GM21717 (cell line): Measurements from ENCODE around the gene FHIT.

Experiments used
- ATAC-seq: cut with Tn5 transposase; IDR thresholded peaks from one replicate; pipeline ENCODE4 v1.9.1; 2021; ENCODE audit warnings: mild to moderate bottlenecking, moderate library complexity; ENCODE audit not compliant: unreplicated experiment

Gene FHIT

DNA sequence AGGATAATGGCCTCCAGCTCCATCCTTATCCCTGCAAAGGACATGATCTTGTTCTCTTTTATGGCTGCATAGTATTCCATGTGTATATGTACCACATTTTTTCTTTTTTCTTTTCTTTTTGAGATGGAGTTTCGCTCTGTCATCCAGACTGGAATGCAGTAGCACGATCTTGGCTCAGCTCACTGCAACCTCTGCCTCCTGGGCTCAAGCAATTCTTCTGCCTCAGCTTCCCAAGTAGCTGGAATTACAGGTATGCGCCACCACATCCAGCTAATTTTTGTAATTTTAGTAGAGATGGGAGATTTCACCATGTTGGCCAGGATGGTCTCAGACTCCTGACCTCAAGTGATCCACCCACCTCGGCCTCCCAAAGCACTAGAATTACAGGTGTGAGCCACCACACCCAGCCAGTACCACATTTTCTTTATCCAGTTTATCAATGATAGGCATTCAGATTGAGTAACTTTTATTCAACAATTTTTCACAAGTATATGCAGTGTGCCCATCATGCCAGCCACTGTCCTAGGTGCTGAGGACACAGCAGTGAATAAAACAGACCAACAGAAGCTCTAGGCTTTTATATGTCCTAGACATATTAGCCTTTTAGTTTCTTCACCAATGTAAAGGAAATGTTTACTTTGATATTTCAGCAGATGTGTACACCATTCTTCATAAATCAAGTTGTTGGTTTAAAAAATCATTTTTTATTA is 815.2 kb downstream of the FHIT start:
- no peak for ATAC-seq

GRCh38 chr3:60434950-60435349 is 816.3 kb downstream of the FHIT start:
- ATAC-seq: no peak

DNA sequence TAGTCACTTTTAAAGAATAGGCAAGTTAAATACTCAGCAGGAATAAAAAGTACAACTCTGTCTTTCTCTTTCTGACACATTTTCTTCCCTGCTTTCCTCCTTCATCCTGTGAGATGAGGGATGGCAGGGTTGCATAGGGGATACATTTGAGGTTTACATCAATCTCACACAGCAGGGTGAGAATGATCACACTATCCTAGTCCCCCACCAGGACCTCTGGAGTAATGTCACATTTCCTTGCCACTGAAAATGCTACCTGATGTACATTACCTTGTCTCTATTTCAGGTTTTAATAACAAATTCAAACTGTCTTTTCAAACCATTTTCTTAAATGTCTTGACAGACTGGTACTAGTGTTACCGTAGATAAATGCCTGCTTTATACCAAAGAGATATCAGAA is 816.9 kb downstream of the FHIT start:
- no peak for ATAC-seq

GRCh38 chr3:60431599-60431958 is 819.7 kb downstream of the FHIT start:
- ATAC-seq: no peak

DNA sequence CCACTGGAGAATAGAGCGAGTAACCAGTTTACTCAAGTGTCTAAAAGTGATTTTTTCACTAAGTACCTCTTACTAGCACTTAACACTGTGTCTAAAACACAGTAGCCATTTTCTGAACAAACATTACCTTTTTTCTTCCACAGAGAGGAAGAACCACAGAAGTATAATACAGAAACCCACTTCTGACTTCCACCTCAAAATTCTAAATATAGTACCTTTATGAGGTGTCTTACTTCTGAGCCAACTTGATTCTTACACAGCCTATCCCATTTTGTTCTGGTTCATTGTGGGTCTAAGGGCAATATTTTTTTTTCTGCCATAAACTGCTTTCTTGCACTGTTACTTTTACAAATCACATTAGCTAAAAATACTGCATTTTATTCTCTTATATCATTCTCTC is 821.0 kb downstream of the FHIT start:
- no peak for ATAC-seq

GRCh38 chr3:60427109-60427508 is 824.1 kb downstream of the FHIT start:
- ATAC-seq: no peak

GRCh38 chr3:60424942-60425341 is 826.3 kb downstream of the FHIT start:
- no peak for ATAC-seq

- ATAC-seq: no peak
Observed at GRCh38 chr3:60424034-60424433, 827.2 kb downstream of the FHIT start.

GRCh38 chr3:60423556-60423955 is 827.7 kb downstream of the FHIT start:
- ATAC-seq: no peak

- ATAC-seq: no peak
Observed at GRCh38 chr3:60421749-60422446, 829.4 kb downstream of the FHIT start.

- ATAC-seq: no peak
Observed at GRCh38 chr3:60417576-60417975, 833.7 kb downstream of the FHIT start.

GRCh38 chr3:60414011-60414410 is 837.2 kb downstream of the FHIT start:
- no peak for ATAC-seq

DNA sequence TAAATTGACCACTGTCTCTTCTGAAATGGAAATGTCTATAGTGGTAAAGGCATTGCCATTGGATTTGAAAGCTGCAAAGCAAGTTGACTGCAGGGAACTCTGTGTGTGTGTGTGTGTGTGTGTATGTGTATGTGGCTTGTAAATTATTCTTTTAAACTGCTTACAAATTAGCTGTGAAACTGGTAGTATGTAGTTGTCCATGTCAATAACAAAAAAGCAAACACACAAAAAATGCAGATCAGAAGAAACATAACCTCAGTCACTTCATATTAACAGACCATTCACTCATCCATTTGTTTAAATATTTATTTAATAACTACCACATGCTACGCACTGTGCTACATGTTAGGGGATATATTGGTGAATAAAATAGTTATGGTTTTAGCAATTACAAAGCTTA is 837.7 kb downstream of the FHIT start:
- ATAC-seq: no peak

GRCh38 chr3:60403866-60404265 is 847.4 kb downstream of the FHIT start:
- no peak for ATAC-seq

DNA sequence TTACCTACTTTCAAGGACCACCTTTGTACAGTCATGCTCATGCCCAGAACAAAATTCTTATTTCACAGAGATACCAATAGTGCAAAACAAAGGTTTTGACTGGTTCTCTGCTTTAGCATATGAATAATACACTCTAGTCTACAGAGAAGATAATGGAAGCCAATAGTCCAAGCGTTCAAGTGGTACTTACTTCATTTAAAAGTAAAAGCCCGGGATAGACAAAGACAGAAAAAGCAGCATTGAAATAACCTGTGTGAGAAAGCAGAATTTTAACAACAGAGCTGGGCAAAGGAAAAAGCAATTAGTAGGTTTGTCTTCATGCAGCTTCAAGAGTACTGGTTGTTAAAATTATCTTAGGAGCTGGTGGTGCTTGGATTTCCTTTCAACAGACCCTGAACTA is 848.3 kb downstream of the FHIT start:
- no peak for ATAC-seq

- no peak for ATAC-seq
Observed at GRCh38 chr3:60399861-60400845, 851.1 kb downstream of the FHIT start.

DNA sequence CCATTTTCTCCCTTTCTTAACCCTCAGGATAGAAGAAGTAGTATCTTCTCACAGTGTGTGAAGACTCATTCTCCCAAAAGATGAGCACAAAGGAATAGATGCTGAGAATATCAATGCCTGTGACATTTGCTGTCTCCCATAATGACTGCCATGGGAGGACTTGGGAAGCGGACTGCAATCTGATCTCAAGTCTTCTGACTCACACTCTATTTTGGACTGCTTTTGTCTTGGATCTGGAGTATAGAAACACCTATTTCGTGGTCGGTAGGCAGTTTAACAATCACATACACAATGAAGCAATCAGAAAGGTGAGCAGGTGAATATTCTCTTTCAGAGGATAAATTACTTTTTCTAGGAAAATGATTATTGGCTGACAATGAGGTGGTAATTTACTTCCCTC is 852.0 kb downstream of the FHIT start:
- ATAC-seq: no peak

GRCh38 chr3:60395173-60395762 is 856.0 kb downstream of the FHIT start:
- no peak for ATAC-seq

- ATAC-seq: no peak
Observed at GRCh38 chr3:60393946-60394345, 857.3 kb downstream of the FHIT start.

- no peak for ATAC-seq
Observed at GRCh38 chr3:60392501-60392900, 858.8 kb downstream of the FHIT start.

- ATAC-seq: no peak
Observed at GRCh38 chr3:60391292-60391691, 860.0 kb downstream of the FHIT start.
